ENCODE data around the gene CMIP. TPM values are rescaled to one million over a fixed set of nuclear protein-coding genes. Genes with fewer than 3 reads are reported as not detected.

The CMIP gene
- total RNA-seq, 4 donors from 2014 or later: 40.0 to 69.6 (median 47.0) TPM

DNA sequence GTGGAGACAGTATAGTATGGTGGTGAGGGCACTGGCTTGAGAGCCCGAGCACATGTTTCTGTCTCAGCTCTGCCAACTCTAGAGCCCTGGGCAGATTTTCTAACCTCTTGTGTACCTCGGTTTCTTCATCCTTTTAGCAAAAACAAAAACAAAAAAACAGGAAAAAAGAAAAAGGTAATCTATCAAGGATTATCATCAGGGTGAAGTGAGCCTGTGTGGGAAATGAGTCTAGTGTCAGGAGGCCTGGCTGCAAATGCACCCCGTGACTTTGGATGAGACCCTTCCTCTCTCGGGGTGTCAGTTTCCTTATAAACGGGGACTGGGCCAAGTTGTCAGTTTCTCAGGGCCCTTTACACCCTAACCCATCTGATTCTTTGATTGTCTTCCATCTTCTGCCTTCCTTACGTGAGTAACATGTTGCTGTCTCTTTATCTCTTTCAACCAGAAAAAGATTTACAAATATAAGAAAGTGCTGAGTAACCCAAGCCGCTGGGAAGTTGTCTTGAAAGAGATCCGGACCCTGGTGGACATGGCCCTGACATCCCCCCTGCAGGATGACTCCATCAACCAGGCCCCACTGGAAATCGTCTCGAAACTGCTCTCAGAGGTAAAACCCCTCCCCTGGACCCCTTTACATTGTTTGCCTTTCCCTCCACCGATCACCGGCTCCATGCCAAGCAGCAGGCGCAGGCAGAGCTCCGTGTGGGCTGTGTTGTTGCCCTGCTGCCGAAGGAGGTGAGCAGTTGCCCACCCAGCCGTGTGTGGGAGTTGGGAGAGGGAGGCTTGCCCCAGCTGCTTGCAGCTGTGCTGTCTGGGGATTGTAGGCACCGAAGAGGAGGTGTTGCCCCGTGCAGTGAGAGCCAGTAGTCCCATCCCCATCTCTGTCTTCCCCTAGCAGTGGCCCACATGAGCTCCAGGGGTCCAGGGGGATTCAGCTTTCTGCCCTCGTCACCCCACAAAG, 207.4 kb downstream of the CMIP start:
- H3K27me3 ChIP-seq: no peaks in the 10 kb centered on the region
- intact Hi-C loops (cut with DNase I; ENCODE audit: low total_unique reads) (no loop called here), in situ Hi-C loops (cut with MboI; ENCODE audit: low pct_ligation_motif_present in 1 of 4, low pct_unique_long_range_greater_than_20kb in 1 of 4, low sequenced_read_pairs in 3 of 4) (no loop called here)
- peaks cover 3 to 42% (median 7%) of the 10 kb centered on the region in 4 donors for H3K4me1 ChIP-seq
- DNase-seq: no peak
- H3K9me3 ChIP-seq: no peaks in the 10 kb centered on the region
- H3K27ac ChIP-seq: peak overlapping the region; percentile 73 to 82 (median 76)
- no peak for TF ChIP-seq EP300 (IDR thresholded peaks at IDR 0.05; ENCODE audit: low read depth)
- no peak for TF ChIP-seq POLR2AphosphoS5 (IDR thresholded peaks at IDR 0.05)
- no peak for TF ChIP-seq POLR2A (IDR thresholded peaks at IDR 0.05)
- TF ChIP-seq, protein P1, sequence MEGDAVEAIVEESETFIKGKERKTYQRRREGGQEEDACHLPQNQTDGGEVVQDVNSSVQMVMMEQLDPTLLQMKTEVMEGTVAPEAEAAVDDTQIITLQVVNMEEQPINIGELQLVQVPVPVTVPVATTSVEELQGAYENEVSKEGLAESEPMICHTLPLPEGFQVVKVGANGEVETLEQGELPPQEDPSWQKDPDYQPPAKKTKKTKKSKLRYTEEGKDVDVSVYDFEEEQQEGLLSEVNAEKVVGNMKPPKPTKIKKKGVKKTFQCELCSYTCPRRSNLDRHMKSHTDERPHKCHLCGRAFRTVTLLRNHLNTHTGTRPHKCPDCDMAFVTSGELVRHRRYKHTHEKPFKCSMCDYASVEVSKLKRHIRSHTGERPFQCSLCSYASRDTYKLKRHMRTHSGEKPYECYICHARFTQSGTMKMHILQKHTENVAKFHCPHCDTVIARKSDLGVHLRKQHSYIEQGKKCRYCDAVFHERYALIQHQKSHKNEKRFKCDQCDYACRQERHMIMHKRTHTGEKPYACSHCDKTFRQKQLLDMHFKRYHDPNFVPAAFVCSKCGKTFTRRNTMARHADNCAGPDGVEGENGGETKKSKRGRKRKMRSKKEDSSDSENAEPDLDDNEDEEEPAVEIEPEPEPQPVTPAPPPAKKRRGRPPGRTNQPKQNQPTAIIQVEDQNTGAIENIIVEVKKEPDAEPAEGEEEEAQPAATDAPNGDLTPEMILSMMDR (IDR thresholded peaks at IDR 0.05): no peak
- peak overlapping the region in 3 of 4 donors; percentile 8 to 34 (median 11) for H3K4me3 ChIP-seq
- peaks cover 0 to 8% (median 2%) of the 10 kb centered on the region in 4 donors for H3K36me3 ChIP-seq
- WGBS, 2 donors (ENCODE audit: low coverage in 1 of 2): 61 to 78% methylated on average over 3 to 19 of the region's 19 CpGs

DNA sequence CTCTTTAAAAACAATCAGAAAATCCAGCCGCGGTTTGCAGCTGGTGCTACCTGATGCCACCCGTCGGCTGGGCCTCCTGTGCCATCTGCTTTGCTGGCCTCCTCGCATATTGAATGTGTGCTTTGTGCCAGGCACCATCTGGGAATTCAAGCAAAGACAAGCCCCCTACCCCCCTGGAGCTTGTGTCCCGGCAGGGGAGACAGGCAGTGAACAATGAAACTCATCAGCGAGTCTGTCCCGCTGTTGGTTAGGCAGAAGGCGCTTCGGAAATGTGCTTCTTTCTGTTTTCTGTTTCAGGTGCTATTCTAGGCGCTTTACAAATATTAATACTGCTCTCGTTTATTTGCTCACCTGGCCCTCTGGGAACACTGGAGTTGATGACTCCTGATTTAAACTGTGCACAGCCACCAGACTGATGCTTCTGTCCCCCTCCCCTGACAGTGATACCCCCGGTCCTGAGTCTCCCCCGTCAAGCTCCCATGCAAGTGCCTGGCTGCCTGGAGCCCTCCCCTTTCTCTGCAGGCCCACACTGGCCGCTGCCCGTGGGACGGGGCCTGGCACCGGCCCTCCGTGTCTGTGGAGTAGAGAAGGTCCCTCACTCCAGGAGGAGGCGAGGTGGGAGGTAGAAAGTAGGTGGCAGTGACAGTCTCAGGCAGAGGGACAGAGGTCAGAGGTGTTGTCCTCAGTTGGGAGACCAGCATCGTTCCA, 208.3 kb downstream of the CMIP start:
- in situ Hi-C loops (cut with MboI; ENCODE audit: low pct_ligation_motif_present in 1 of 4, low pct_unique_long_range_greater_than_20kb in 1 of 4, low sequenced_read_pairs in 3 of 4): no loop called here
- H3K36me3 ChIP-seq: peaks cover 0 to 9% (median 2%) of the 10 kb centered on the region in 4 donors
- H3K4me1 ChIP-seq: peaks cover 3 to 42% (median 9%) of the 10 kb centered on the region in 4 donors
- no peaks in the 10 kb centered on the region for H3K27me3 ChIP-seq
- no peaks in the 10 kb centered on the region for H3K9me3 ChIP-seq
- intact Hi-C loops (cut with DNase I; ENCODE audit: low total_unique reads): no loop called here
- 65 to 74% methylated on average over 7 to 21 of the region's 21 CpGs for WGBS, 2 donors (ENCODE audit: low coverage in 1 of 2)
- peak; percentile 34 for DNase-seq
- peak overlapping the region in 3 of 4 donors; percentile 6 to 34 (median 11) for H3K4me3 ChIP-seq
- peak overlapping the region; percentile 73 to 82 (median 76) for H3K27ac ChIP-seq
- TF ChIP-seq, protein P1 (IDR thresholded peaks at IDR 0.05): no peak
- TF ChIP-seq POLR2AphosphoS5 (IDR thresholded peaks at IDR 0.05): peak in 1 of 3 donors; percentile 15

DNA sequence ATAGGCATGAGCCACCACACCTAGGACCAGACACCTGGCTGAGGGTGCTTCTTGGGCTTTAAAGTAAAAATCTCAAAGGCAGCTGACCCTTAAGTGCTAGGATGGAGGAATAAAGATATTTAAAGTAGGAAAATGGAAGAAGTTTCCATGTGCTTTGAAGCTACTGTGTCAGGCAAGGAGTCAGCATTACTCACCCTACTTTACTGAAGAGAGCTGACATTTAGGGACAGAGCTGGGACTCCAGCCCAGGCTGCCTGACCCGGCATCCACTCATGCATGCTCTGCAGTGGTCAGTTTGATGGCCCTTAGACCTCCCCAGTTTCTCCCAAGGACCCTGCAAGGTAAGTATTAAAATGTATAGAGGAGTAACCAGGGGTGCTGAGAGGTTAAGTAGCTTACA, 209.7 kb downstream of the CMIP start:
- intact Hi-C loops (cut with DNase I; ENCODE audit: low total_unique reads): no loop called here
- in situ Hi-C loops (cut with MboI; ENCODE audit: low pct_ligation_motif_present in 1 of 4, low pct_unique_long_range_greater_than_20kb in 1 of 4, low sequenced_read_pairs in 3 of 4): no loop called here
- no peaks in the 10 kb centered on the region for H3K9me3 ChIP-seq
- peaks cover 0 to 19% (median 2%) of the 10 kb centered on the region in 4 donors for H3K36me3 ChIP-seq
- TF ChIP-seq EP300 (IDR thresholded peaks at IDR 0.05; ENCODE audit: low read depth) (no peak), POLR2A (IDR thresholded peaks at IDR 0.05) (no peak), POLR2AphosphoS5 (IDR thresholded peaks at IDR 0.05) (no peak)
- TF ChIP-seq, protein P1 (IDR thresholded peaks at IDR 0.05): no peak
- WGBS, 2 donors (ENCODE audit: low coverage in 1 of 2): 82% methylated on average over 1 of the region's 1 CpG; no CpG with 5 or more reads in 1 of the 2 donors
- peak overlapping the region; percentile 73 to 82 (median 76) for H3K27ac ChIP-seq
- no peaks in the 10 kb centered on the region for H3K27me3 ChIP-seq
- no peak for DNase-seq
- H3K4me1 ChIP-seq: peaks cover 3 to 39% (median 10%) of the 10 kb centered on the region in 4 donors
- peak overlapping the region in 1 of 4 donors; percentile 0 for H3K4me3 ChIP-seq

Data from transverse colon (tissue), 4 donors.